Measurements from ENCODE around the gene RHO. TPM values are rescaled to one million over a fixed set of nuclear protein-coding genes. Genes with fewer than 3 reads are reported as not detected.

RHO gene
- total and polyA plus RNA-seq, 10 of the 15 experiments (the other 5 are each of a cell fraction or from before 2014, with no cell fraction given), result not detected

GRCh38 chr3:129481766-129482332 lies 46.6 kb upstream of the RHO start:
- H3K4me2 ChIP-seq (ENCODE audit: control insufficient read depth, insufficient read depth), result no peak overlapping the region
- peaks cover 1 to 6% of the 10 kb centered on the region in 2 experiments; a peak in 3 of 4 replicates for H3K36me3 ChIP-seq (ENCODE audit: control insufficient read depth in 2 of 2, insufficient read depth in 2 of 2, low read length in 1 of 2)
- no peak overlapping the region for H3K27ac ChIP-seq (ENCODE audit: control insufficient read depth, insufficient read depth)
- WGBS (ENCODE audit: insufficient coverage, insufficient replicate concordance, low lambda C conversion rate, missing lambda C conversion rate), result 95% methylated on average over 12 of the region's 12 CpGs
- RAD21 ChIA-PET (ENCODE audit: unreplicated experiment), result no interaction called here
- DNase-seq (ENCODE audit: low read depth, low spot score), result no peak
- peaks cover 12% of the 10 kb centered on the region for H3K4me1 ChIP-seq (ENCODE audit: control insufficient read depth, insufficient read depth, low read length)
- no peak overlapping the region for H3K4me3 ChIP-seq
- POLR2A ChIA-PET, result no interaction called here
- SMC1A ChIA-PET (ENCODE audit: uncharacterized antibody, unreplicated experiment), result interaction anchor here (0.6 to 1.3 kb wide), 2 partner anchors 12 to 146 kb away, joined by 3 to 4 read pairs; no protein-coding TSS in a partner anchor
- no TSS peak for BruUV-seq (replicated peaks)
- no peaks in the 10 kb centered on the region for H4K20me1 ChIP-seq (ENCODE audit: control insufficient read depth, insufficient read depth)
- CTCF ChIA-PET, result interaction anchor here (0.6 to 1.0 kb wide), 3 partner anchors 98 to 341 kb away, joined by 3 to 4 read pairs (median 3); no protein-coding TSS in a partner anchor
- no peak overlapping the region for H3K9ac ChIP-seq (ENCODE audit: control insufficient read depth, insufficient read depth, low read length)
- ATAC-seq, result no peak
- H2AFZ ChIP-seq (ENCODE audit: control insufficient read depth, low read depth, low read length), result no peak overlapping the region
- H3K79me2 ChIP-seq (ENCODE audit: control insufficient read depth, insufficient read depth, low read length), result no peaks in the 10 kb centered on the region
- no peak for FAIRE-seq
- intact Hi-C loops (cut with micrococcal nuclease; ENCODE audit: unreplicated experiment) (no loop called here), in situ Hi-C loops (cut with MboI) (no loop called here)
- no peaks in the 10 kb centered on the region for H3K27me3 ChIP-seq (replicated peaks in 1 of 2; ENCODE audit: control insufficient read depth in 2 of 2, insufficient read depth in 2 of 2, low read length in 1 of 2)
- no peak for TF ChIP-seq IKZF2 (IDR thresholded peaks at IDR 0.05)
- no peak for TF ChIP-seq SP1 (IDR thresholded peaks at IDR 0.05; ENCODE audit: low read depth, low read length)
- no peak for TF ChIP-seq FOS (IDR thresholded peaks at IDR 0.05; ENCODE audit: borderline replicate concordance, extremely low read depth, insufficient read length)
- no peak for TF ChIP-seq IKZF1 (conservative IDR thresholded peaks at IDR 0.05)
- no peak for TF ChIP-seq STAT1 (conservative IDR thresholded peaks at IDR 0.05)
- TF ChIP-seq MYC (IDR thresholded peaks at IDR 0.05; ENCODE audit: insufficient read depth, insufficient read length, insufficient replicate concordance, low read length, severe bottlenecking), result no peak
- no peak for TF ChIP-seq SIX5 (IDR thresholded peaks at IDR 0.05; ENCODE audit: low read depth, low read length, severe bottlenecking)
- no peak for TF ChIP-seq BHLHE40 (IDR thresholded peaks at IDR 0.05; ENCODE audit: borderline replicate concordance in 1 of 2, low read depth in 2 of 2, low read length in 1 of 2)
- TF ChIP-seq SREBF1 (IDR thresholded peaks at IDR 0.05; ENCODE audit: low read length), result no peak
- no peak for TF ChIP-seq BACH1 (IDR thresholded peaks at IDR 0.05; ENCODE audit: borderline replicate concordance)
- no peak for TF ChIP-seq CREB1 (IDR thresholded peaks at IDR 0.05; ENCODE audit: low read depth)
- H3K9me3 ChIP-seq (replicated peaks; ENCODE audit: control insufficient read depth, insufficient read depth, low read length), result no peaks in the 10 kb centered on the region

Measured in GM12878 (cell line).